GM18511 (cell line): ENCODE measurements around the gene ABCC5.

Experiments
- ATAC-seq: cut with Tn5 transposase; IDR thresholded peaks from one replicate; pipeline ENCODE4 v1.9.1; 2021; ENCODE audit warnings: mild to moderate bottlenecking, moderate library complexity; ENCODE audit not compliant: unreplicated experiment

The ABCC5 gene

DNA sequence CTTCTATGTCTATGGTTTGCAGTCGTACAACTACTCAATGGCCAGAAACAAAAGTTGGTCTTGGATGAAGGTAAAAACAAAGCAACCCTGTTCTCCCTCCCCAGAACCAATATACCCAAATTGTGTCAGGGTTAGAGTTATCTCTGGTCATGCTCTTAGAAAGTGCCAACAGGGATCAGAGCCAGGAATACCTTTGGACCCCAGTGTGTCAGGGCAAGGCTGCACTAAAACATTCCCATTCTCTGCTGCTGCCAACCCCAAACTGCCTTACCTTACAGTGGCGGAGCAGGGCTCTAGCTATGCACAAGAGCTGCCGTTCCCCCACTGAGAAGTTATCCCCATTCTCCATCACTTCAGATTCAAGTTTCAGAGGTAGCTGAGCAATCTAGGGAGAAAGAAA lies 90.6 kb downstream of the ABCC5 start:
- no peak for ATAC-seq

DNA sequence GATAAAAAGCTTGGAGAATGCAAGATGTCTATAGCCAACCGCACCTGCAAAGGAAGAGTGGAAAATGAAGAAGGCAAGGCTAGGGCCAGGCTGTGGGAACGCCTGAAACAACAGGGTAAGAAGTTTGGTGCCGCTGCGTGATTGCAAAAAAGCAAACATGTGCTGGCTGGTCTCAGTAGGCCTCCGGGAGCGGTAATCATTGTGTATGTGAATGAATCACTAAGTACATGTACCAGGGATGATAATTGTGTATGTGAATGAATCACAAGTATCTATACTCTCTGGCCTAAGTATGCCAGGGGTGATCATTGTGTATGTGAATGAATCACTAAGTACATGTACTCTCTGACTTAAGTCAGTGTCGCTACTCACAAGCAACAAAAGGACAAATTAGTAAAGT lies 92.7 kb downstream of the ABCC5 start:
- ATAC-seq, result no peak

DNA sequence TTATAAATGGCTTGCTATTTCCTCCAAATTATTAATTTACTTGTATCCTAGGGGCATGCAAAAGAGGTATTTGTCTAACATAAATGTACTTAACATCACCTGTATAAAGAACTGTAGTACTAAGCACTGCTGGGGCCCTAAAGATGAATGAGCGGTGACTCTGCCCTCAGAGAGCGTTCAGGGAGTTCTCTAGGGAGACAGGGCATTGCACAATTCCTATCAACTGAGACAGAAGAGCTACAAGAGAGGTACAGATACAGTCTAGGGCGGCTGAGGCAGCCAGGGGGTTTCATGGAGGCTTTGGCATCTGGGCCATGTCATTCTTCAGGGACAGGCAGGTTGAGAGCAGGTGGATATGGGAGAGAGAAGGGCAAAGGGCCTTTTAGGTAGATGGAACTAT lies 93.1 kb downstream of the ABCC5 start:
- no peak for ATAC-seq

DNA sequence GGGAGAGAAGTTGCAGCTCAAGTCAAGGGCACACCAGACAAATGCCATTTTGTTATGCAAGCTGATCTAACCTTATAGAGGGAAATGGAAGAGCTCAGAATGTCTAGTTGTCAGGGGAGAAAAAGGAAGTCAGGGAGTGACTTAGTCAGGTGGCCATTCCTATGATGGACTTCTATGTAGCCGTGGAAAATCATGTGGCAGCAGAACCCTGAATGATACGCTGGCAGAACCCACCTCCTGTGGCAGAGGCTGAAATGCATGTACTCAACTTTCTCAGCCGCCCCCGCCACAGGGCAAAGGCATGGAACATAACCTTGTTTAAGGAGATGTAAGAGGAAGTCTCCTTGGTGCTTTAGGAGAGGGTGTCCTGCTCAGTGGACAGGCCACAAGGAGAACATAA lies 95.3 kb downstream of the ABCC5 start:
- no peak for ATAC-seq

DNA sequence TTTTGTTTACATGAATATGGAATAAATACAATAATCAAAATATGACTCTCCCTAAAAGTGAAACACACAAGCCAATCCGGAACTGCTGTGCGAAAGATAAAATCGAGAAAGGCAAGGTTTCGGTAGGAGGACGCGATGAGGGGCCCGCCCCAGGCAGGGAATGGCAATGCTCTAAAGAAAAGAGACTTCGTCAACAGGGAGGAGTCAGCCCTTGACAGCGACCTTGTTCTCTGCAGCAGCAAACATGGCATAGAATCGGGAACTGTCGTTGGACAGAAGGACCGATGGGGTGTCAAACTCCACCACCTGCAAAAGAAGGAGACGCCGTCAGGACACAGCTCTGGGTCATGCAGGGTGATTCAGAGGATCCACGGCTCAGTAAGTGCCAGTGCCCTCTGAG lies 96.6 kb downstream of the ABCC5 start:
- no peak for ATAC-seq

DNA sequence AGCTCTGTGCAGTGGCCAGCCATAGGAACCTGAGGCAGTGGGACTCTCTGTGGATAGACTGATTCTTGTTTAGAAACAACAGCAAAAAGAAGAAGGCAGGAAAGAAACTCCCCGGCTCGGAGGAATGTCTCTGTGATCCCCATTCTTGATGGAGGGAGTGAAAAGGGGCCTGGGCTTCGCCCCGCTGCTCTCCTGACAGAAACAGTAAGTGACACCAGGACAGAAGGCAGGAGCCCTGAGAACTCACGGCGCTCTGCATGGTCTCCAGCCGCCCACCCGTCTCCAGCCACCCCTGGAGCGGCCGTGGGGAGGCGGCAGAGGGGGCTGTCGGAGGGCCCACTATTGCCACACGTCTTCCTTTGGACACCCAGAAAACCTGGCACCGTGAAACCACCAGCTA lies 97.3 kb downstream of the ABCC5 start:
- no peak for ATAC-seq

DNA sequence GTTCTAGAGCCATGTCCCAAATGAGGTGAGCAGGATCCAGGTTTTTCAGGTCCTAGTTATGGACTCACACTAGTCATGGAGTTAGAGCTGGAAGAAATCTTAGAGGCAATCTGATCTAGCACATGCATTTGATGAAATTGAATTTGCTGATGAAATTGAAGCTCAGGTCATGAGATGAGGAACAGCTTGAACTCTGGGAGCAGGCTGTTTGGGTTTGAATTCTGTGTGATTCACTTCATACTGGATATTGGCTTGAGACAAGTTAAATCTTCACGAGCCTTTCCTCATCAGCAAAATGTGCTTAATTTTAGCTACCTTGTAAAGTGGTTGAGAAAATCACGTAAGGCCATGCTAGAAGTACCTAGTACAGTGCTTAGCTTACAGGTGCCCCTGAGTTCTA lies 99.5 kb downstream of the ABCC5 start:
- no peak for ATAC-seq

DNA sequence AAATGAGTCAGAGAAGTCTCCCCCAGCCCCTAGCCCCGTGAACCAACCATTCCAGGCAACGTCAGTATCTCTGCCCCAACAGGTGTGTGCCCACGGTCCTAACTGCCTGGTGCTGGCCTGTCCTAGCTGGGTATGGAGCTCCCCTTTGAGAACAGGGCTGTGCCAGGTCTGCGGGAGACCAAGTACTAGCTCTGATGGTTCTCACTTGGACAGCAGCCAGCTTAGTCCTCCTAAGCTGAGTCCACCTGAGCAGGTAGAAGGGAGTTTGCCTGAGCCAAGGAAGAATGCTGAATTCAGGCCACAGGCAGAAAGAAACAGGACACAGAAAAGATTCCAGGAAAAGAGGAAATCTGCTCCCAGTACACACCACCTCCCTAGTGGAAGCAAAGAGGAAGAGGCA lies 99.9 kb downstream of the ABCC5 start:
- ATAC-seq, result no peak

DNA sequence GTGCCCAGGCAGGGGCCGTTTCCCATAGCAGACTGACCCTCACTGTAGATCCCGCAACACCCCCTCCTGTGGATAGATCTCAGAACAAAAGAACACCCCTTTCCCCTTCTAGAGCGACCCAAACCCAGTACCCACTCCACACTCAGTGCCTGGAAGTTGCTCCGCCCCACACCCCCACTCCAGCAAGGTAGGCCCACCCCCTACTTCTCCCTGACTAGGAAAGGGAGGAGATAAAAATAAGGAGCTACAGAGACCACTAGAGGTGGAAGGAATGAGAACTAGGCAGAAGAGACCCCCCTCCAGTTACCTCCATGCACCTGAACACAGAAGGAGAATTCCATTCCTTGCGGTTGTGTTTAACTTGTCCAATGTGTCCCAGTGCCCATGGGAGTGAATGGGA lies 102.8 kb downstream of the ABCC5 start:
- no peak for ATAC-seq

DNA sequence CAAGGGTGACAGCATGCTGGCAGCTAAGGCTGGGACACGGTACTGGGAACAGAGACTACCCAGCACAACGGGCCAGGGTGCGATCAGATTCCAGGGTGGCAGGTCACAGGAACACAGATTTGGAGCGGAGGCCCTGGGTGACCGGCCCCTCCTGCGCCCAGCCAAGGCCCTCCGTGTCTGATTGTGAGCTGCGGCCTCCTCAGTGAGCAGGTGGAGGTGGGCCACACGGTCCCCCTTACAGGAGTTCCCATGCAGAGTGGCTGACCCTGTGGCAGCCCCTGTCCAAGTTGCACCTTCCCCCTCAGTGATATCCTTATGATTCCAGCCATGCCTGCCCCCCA lies 104.1 kb downstream of the ABCC5 start:
- no peak for ATAC-seq

DNA sequence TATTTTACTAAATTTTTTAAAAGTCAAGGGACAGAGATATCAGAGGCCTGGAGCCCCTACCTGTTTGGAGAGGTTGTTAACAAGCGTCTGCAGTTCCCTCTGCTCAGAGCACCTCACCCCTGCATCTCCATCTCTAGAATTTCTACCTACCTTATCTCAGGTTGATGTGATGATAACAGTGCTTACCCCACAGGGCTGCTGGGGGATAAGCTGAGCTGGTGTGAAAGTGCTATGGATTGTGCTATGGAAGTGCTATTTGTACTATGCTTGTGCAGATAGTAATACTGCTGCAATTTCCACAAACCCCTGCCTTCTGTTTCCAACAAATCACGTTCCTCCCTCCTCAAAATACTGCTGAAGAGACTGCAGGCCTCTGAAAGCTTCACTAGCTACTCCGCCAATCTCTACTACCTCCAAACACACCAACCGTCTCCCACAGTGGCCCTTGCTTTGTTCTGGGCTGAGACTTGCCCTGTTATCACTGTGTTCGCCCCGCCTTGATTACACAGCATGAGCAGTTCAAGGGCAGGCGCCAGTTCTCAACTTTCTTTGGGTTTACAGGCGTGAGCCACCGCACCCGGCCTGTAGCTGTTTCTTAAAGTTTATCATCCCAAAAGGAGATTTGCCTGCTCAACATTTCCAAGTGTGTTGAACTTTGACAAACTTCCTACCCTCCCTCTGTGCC lies 104.6 kb downstream of the ABCC5 start:
- ATAC-seq, result no peak

DNA sequence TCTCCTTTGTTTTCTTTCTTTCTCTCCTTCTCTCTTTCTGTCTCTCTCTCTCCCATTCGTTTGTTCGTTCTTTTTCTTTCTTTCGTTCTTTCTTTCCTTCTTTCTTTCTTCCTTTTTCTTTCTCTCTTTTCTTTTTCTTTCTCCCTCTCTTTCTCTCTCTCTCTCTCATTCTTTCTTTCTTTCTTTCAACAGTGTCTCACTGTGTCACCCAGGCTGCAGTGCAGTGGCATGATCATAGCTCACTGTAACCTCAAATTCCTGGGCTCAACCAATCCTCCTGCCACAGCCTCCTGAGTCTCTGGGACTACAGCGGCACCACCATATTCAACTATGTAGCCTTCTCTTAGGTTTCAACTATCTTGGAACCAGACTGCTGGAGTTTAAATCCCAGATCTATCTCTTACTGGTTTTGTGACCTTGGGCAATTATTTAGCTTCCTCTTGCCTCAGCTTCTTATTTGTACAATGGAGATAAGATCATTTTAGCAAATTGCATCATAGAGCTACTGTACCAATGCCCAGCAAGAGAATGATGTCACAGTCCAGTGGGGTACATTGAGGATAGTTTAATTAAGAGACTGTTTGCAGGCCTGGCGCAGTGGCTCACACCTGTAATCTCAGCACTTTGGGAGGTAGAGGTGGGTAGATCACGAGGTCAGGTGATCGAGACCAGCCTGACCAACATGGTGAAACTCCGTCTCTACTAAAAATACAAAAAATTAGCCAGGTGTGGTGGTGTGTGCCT lies 105.7 kb downstream of the ABCC5 start:
- ATAC-seq, result no peak

DNA sequence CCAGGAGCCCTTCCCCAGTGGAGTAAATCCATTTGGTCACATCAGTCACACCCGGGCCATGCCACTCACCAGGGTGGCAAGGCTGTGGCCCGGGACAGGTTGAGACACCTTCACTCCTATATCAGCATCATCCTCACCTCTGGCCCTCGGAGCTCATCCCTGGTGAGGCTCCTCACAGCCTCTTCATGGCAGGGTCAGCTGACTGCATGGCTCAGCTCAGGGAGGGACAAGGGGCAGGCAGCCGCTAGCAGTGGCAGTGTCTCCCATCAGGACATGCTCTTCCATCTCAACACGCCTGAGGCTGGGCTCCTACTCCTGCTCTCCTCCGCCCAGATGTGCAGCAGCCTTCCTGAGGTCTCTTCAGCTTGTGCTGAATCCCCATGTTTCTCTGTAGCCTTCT lies 106.6 kb downstream of the ABCC5 start:
- no peak for ATAC-seq

DNA sequence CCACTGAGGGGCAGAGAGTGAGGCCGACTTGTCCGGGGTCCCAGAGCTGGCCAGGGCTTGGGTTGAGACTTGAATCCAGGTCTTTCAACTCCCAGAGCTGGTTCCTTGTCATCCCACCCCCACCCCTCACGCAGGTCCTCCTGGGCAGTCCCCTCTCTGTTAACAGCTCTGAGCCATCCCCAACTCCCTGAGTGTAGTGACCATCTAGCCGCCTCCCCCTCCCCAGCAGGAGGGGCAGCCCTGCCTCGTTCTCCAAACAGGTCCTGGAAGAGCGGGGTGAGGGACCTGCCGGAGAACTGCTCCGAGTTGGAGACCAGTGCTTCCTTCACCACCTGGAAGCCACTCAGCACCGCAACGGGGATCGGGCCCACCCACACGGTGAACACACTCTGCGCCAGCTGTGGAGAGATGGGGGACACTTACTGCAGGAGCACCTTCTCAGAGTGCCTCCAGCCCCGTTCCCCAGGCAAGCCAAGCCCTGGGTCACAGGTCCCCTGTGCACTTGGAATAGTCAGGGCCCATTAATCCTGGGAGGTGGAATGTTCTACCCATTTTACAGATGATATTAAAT lies 108.6 kb downstream of the ABCC5 start:
- ATAC-seq, result no peak

DNA sequence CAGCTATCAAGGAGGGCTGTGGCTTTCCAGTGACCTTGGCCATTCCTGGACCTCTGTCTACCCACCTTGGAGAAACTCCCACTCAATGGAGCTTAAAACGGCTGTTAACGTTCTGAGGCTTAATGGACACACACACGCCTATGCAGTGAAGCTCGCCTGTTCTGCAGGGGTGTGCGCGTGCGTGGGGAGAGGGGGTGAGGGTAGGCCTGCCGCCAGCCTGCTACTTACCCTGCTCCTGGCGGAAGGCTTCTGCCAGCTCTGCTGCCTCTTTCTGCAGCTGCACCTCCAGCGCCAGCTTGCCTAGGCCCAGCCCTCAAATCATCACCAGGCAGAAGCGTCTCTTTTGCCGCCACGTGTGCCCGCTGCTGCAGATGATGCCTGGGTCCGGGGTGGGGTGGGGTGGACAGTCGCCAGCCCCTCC lies 109.8 kb downstream of the ABCC5 start:
- no peak for ATAC-seq

DNA sequence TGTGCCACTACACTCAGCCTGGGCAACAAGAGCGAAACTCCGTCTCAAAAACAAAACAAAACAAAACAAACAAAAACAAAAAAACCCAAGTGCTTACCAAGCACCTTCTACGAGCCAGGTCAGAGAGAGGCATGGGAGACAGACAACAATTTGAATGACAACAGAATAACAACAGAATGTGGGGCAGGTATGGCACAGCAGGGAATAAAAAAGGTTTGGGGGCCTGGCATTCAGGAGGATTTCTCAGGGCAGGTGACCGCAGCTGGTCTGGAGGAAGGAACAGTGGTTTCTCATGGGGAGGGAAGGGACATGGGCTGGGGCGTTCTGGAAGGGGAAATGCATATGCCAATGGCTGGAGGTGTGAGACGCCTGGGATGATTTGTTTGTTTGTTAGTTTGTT lies 110.5 kb downstream of the ABCC5 start:
- no peak for ATAC-seq

DNA sequence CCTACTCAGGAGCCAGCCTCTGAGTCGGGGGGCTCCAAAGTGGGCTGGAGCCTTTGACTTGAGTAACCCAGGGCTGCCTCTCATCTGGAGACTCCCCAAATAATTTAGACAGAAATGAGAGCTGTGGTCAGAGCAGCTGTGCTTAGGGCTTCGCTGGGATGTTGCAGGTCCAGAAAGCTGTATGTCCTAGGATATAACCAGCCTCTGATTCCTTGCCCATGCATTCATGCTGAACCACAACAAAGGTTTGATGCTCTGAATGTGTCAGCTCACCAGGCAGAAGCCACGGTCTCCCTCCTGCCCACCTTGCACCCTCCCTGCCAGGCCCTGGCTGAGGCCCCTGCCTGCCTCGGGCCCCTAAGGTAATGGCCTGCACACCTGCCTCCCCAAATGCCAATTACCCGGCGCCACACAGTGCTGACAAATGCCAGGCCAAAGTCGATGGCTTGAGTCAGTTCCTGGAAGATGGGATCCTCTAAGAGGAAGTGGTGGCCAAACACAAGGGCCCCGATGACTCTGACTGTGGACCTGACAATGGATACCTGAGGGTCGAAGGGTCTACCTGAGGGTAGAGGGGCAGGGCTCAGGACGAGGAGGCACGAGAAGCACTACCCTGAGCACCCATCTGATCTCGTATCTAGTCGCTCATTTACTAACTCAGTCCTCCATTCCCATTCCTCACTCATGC lies 111.3 kb downstream of the ABCC5 start:
- ATAC-seq, result no peak

DNA sequence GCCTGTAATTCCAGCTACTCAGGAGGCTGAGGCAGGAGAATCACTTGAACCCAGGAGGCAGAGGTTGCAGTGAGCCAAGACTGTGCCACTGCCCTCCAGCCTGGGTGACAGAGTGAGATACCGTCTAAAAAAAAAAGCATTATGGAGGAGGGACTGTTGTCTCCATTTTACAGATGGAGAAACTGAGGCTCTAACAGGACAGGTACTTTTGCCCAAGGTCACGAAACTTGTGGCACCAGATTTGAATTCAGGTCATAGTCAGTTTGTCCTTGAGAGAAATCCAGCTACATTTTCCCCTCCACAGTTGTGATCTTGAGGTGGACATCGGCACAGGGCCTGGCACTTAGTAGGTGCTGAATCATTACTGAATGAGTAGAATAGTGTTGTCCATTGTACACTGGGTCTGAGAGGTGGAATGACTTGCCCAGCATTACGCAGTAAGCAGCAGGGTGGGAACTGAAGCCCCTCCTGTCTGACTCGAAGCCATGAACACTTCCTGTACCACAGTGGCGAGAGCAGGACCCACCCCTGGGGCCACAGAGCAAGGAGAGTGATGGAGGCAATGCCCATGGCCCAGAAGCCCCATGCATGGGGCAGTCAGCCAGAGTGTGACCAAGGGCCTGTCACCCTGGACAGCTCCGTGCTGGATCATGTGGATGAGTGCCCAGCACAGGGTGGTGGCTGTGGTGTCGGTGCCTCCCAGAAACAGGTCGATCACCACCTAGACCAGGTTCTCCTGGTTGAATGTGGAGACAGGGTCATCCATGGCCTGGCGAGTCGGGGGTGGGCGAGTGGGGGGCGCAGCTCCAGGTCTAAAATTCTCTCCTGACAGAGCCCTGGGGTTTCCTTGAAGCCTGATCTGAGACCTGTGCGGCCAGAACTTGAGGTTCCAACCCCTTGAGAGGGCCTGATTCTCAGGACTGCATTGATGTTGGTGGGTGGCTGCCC lies 112.6 kb downstream of the ABCC5 start:
- no peak for ATAC-seq

DNA sequence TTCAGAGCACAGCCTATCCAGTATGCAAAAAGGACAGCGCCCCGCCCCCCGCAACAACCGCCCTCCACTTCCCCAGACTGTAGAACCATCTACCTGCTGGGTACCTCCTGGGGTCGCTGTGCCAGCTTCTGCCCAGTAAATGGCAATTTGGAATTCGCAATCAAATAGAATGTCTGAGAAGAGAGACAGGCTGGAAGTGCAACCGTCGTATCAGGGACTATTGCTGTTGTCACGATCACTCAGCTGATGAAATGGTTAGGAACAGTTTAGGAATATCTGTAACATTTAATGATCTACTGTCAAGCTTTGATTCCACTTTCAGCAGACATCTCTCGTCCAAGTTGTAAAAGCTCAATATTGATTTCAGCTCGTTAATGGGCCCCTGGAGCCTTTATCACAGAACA lies 119.7 kb downstream of the ABCC5 start:
- no peak for ATAC-seq

DNA sequence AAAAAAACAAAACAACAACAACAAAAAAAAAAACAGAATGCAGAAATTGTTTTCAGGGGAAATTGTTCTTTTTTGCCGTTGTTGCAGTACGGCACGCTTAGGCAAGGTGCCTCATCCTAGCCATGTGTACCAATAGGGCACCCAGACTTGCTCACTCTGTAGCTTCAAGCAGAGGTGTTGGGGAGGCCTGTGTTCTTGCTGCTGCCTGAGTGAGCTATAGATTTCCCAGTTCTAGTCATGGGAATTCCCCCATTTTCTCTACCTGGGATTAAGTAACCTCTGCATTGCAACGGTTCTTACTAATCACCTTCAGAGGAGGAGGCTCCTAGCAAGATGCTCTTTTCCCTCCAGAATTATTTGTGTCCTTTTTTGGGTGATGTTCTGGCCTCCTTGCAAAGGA lies 120.1 kb downstream of the ABCC5 start:
- no peak for ATAC-seq

DNA sequence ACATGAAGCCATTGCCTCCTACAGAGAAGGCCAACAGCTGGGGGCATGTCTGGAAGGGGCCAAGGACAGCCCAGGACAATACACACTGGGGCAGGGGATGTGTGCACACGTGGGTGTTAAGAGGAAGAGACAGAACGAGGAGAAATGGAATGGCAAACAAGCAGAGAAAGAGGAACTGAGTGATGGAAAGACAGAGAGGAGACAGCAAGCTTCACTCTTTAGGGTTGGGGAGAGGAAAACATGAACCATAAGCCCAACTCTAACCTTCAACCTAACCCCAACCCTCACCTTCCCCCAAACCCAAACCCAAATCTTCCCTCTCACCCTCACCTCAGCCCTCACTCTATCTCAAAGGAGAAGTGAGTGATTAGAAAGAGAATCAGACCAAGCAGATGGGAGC lies 121.1 kb downstream of the ABCC5 start:
- ATAC-seq, result no peak
